Stomach (tissue), 4 donors: Measurements from ENCODE around the gene RSL1D1.

Source experiments
- CTCF ChIP-seq, 7 experiments: fragments of 450-650 bp in 4 of 7; fragments of 200-600 bp in 3 of 7; sonication (generic) in 3 of 7; IDR thresholded peaks; one replicate each; pipeline ENCODE4 v1.5.1; 2016 to 2019; ENCODE audit warnings: antibody characterized with exemption in 7 of 7, control low read depth in 2 of 7, mild to moderate bottlenecking in 1 of 7
- EP300 ChIP-seq: sonication (generic); formaldehyde crosslinking; IDR thresholded peaks from one replicate; pipeline ENCODE4 v1.6.1; 2017; ENCODE audit warnings: antibody characterized with exemption
- POLR2A ChIP-seq, 4 donors: fragments of 450-650 bp; IDR thresholded peaks; one replicate each; pipeline ENCODE4 v1.6.1; 2016; ENCODE audit warnings: antibody characterized with exemption in 4 of 4, control low read depth in 2 of 4, mild to moderate bottlenecking in 1 of 4, moderate library complexity in 1 of 4
- POLR2AphosphoS5 ChIP-seq, 3 donors: sonication (generic); formaldehyde crosslinking; IDR thresholded peaks; one replicate each; pipeline ENCODE4 v1.6.1; 2016; ENCODE audit warnings: antibody characterized with exemption in 3 of 3

GRCh38 chr16:11852092-11852809, 909 bp upstream of the RSL1D1 start:
- no peak for TF ChIP-seq CTCF (IDR thresholded peaks at IDR 0.05)
- no peak for TF ChIP-seq POLR2A (IDR thresholded peaks at IDR 0.05)
- TF ChIP-seq EP300: no peak
- no peak for TF ChIP-seq POLR2AphosphoS5 (IDR thresholded peaks at IDR 0.05)
